ENCODE data around the gene MAPT. TPM values are rescaled to one million over a fixed set of nuclear protein-coding genes. Genes with fewer than 3 reads are reported as not detected.

The MAPT gene
- total RNA-seq, 1 experiment from 2014 or later: 3.6 TPM

GRCh38 chr17:46060461-46060860 lies 166.1 kb downstream of the MAPT start:
- peaks cover 17% of the 10 kb centered on the region for H3F3A ChIP-seq (ENCODE audit: low read length, unreplicated experiment)
- H2AFZ ChIP-seq (ENCODE audit: low read length): no peak overlapping the region
- BruUV-seq (replicated peaks): no TSS peak
- no peaks in the 10 kb centered on the region for H3K9me3 ChIP-seq (ENCODE audit: low read length)
- intact Hi-C loops (cut with micrococcal nuclease): loop anchor here (5.0 kb wide), 1 partner anchor 42 kb away; no protein-coding TSS in a partner anchor
- H3K9ac ChIP-seq (ENCODE audit: low read length): no peak overlapping the region
- ATAC-seq: no peak
- no peak overlapping the region for H3K27ac ChIP-seq (ENCODE audit: low read length)
- peaks cover 40% of the 10 kb centered on the region for H3K4me1 ChIP-seq (ENCODE audit: insufficient read depth, low read length)
- CTCF ChIA-PET: interaction anchor here (1.0 kb wide), 1 partner anchor 153 kb away, joined by 3 read pairs; no protein-coding TSS in a partner anchor
- H3K4me3 ChIP-seq (ENCODE audit: low read length): no peak overlapping the region
- no peak for DNase-seq
- no peak for TF ChIP-seq EZH2 (IDR thresholded peaks at IDR 0.05; ENCODE audit: low read length, unreplicated experiment)
- TF ChIP-seq EZH2phosphoT487 (IDR thresholded peaks at IDR 0.05; ENCODE audit: borderline replicate concordance, low read length): no peak
- no peak for TF ChIP-seq CTCF (conservative IDR thresholded peaks at IDR 0.05; ENCODE audit: low read depth, low read length)
- no peaks in the 10 kb centered on the region for H3K27me3 ChIP-seq (ENCODE audit: low read length)
- no peak overlapping the region for H3K4me2 ChIP-seq (ENCODE audit: low read length)
- peaks cover 12% of the 10 kb centered on the region; the same call in 1 of the 2 replicates for H3K36me3 ChIP-seq (ENCODE audit: low read depth, low read length)
- H3K9me2 ChIP-seq (replicated peaks; ENCODE audit: low read length): no peaks in the 10 kb centered on the region
- peaks cover 34% of the 10 kb centered on the region for H3K79me2 ChIP-seq (ENCODE audit: low read length)
- POLR2A ChIA-PET (ENCODE audit: unreplicated experiment): no interaction called here
- H4K20me1 ChIP-seq (ENCODE audit: low read length): peaks cover 21% of the 10 kb centered on the region; the same call in 1 of the 2 replicates

GRCh38 chr17:46061435-46061834 lies 167.1 kb downstream of the MAPT start:
- ChIA-PET CTCF (no interaction called here), POLR2A (ENCODE audit: unreplicated experiment) (no interaction called here)
- H3K4me3 ChIP-seq (ENCODE audit: low read length): no peak overlapping the region
- H4K20me1 ChIP-seq (ENCODE audit: low read length): peaks cover 19% of the 10 kb centered on the region; the same call in 1 of the 2 replicates
- DNase-seq (peak; percentile 69), ATAC-seq (no peak)
- H3K27me3 ChIP-seq (ENCODE audit: low read length): no peaks in the 10 kb centered on the region
- BruUV-seq (replicated peaks): no TSS peak
- no peak for TF ChIP-seq EZH2 (IDR thresholded peaks at IDR 0.05; ENCODE audit: low read length, unreplicated experiment)
- TF ChIP-seq EZH2phosphoT487 (IDR thresholded peaks at IDR 0.05; ENCODE audit: borderline replicate concordance, low read length): no peak
- peak; percentile 68 for TF ChIP-seq CTCF (conservative IDR thresholded peaks at IDR 0.05; ENCODE audit: low read depth, low read length)
- no peak overlapping the region for H3K9ac ChIP-seq (ENCODE audit: low read length)
- H2AFZ ChIP-seq (ENCODE audit: low read length): no peak overlapping the region
- H3K9me2 ChIP-seq (replicated peaks; ENCODE audit: low read length): no peaks in the 10 kb centered on the region
- intact Hi-C loops (cut with micrococcal nuclease): loop anchor here (5.0 kb wide), 1 partner anchor 41 kb away; no protein-coding TSS in a partner anchor
- peaks cover 17% of the 10 kb centered on the region for H3F3A ChIP-seq (ENCODE audit: low read length, unreplicated experiment)
- no peaks in the 10 kb centered on the region for H3K9me3 ChIP-seq (ENCODE audit: low read length)
- H3K79me2 ChIP-seq (ENCODE audit: low read length): peaks cover 30% of the 10 kb centered on the region
- H3K4me2 ChIP-seq (ENCODE audit: low read length): no peak overlapping the region
- peaks cover 21% of the 10 kb centered on the region; the same call in 1 of the 2 replicates for H3K36me3 ChIP-seq (ENCODE audit: low read depth, low read length)
- no peak overlapping the region for H3K27ac ChIP-seq (ENCODE audit: low read length)
- H3K4me1 ChIP-seq (ENCODE audit: insufficient read depth, low read length): peaks cover 37% of the 10 kb centered on the region

- Histone ChIP-seq H4K20me1 (ENCODE audit: low read length) (peaks cover 8% of the 10 kb centered on the region; the same call in 1 of the 2 replicates), H3K4me3 (ENCODE audit: low read length) (no peak overlapping the region), H3K9me3 (ENCODE audit: low read length) (no peaks in the 10 kb centered on the region), H3K27ac (ENCODE audit: low read length) (peak overlapping the region; percentile 15; the same call in 1 of the 2 replicates), H3K79me2 (ENCODE audit: low read length) (peaks cover 20% of the 10 kb centered on the region), H3K4me1 (ENCODE audit: insufficient read depth, low read length) (peaks cover 19% of the 10 kb centered on the region), H2AFZ (ENCODE audit: low read length) (no peak overlapping the region), H3K27me3 (ENCODE audit: low read length) (no peaks in the 10 kb centered on the region), H3K9ac (ENCODE audit: low read length) (no peak overlapping the region), H3K36me3 (ENCODE audit: low read depth, low read length) (peaks cover 34% of the 10 kb centered on the region), H3F3A (ENCODE audit: low read length, unreplicated experiment) (peaks cover 7% of the 10 kb centered on the region), H3K4me2 (ENCODE audit: low read length) (peak overlapping the region; percentile 19), H3K9me2 (replicated peaks; ENCODE audit: low read length) (no peaks in the 10 kb centered on the region)
- CTCF ChIA-PET: interaction anchor here (0.6 to 1.3 kb wide), 5 partner anchors 10 to 149 kb away, joined by 3 to 10 read pairs (median 3); partner anchors contain the start of gene KANSL1
- no peak for TF ChIP-seq EZH2 (IDR thresholded peaks at IDR 0.05; ENCODE audit: low read length, unreplicated experiment)
- no peak for TF ChIP-seq CTCF (conservative IDR thresholded peaks at IDR 0.05; ENCODE audit: low read depth, low read length)
- no peak for TF ChIP-seq EZH2phosphoT487 (IDR thresholded peaks at IDR 0.05; ENCODE audit: borderline replicate concordance, low read length)
- BruUV-seq (replicated peaks): no TSS peak
- POLR2A ChIA-PET (ENCODE audit: unreplicated experiment): no interaction called here
- DNase-seq (peak; percentile 86), ATAC-seq (peak; percentile 97)
- intact Hi-C loops (cut with micrococcal nuclease): loop anchor here (1.0 to 5.0 kb wide), 2 partner anchors 19 to 39 kb away; no protein-coding TSS in a partner anchor
These were observed 168.9 kb downstream of the MAPT start for GRCh38 chr17:46063241-46063640.

Measured in PC-3 (cell line).